Measurements from ENCODE around the gene ASB11. TPM values are rescaled to one million over a fixed set of nuclear protein-coding genes. Genes with fewer than 3 reads are reported as not detected.
A peak's percentile ranks its signal among the peaks of the same experiment; 100 is the strongest.

Gene ASB11
- total RNA-seq, 5 donors from 2014 or later (not counting 1 experiment from before 2014, with no cell fraction given) = not detected

DNA sequence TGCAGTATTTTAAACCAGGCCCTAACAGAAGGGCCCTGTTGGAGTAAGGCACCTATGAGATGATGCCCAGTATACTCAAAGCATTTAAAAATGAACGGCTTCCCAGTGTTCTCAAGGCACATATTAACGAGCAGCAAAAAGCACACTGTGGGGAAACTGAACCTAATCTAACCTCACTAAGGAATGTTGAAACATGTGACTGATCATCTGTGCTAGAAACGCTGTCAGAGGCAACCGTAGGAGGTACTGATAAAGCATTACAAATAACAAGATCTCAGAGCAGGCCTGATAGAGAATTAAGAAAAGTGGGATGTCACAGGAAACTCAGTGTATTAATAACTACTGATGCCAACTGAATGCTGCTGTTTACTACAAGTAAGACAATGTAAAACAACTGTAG, 69.5 kb downstream of the ASB11 start:
- H3K9me3 ChIP-seq = no peaks in the 10 kb centered on the region
- Mint-ChIP-seq H3K27ac (no peak overlapping the region), H3K27me3 (peaks cover 0 to 3% of the 10 kb centered on the region in 2 donors), H3K36me3 (no peaks in the 10 kb centered on the region), H3K9me3 (no peaks in the 10 kb centered on the region), H3K4me1 (peaks cover 0 to 2% (median 0%) of the 10 kb centered on the region in 3 donors), H3K4me3 (no peak overlapping the region)
- no peak for DNase-seq
- H3K4me3 ChIP-seq (ENCODE audit: control insufficient read depth in 1 of 2, extremely low read depth in 1 of 2, low read length in 1 of 2) = no peak overlapping the region
- POLR2A ChIA-PET = no interaction called here
- H3K36me3 ChIP-seq (ENCODE audit: control insufficient read depth in 2 of 2, extremely low read depth in 1 of 2, insufficient read depth in 1 of 2, low read length in 1 of 2) = no peaks in the 10 kb centered on the region
- WGBS (ENCODE audit: insufficient coverage) = no CpG with 5 or more reads among the region's 4 CpGs
- ATAC-seq (replicated peaks in 1 of 4) = no peak
- H3K4me1 ChIP-seq (ENCODE audit: control insufficient read depth in 1 of 2, extremely low read depth in 1 of 2, insufficient read depth in 2 of 2, low read length in 2 of 2) = no peaks in the 10 kb centered on the region
- CTCF ChIA-PET = no interaction called here
- H3K27ac ChIP-seq (ENCODE audit: low read length) = no peak overlapping the region
- no peaks in the 10 kb centered on the region for H3K27me3 ChIP-seq (replicated peaks in 1 of 2; ENCODE audit: control insufficient read depth in 2 of 2, extremely low read depth in 1 of 2, insufficient read depth in 2 of 2, low read length in 1 of 2)

DNA sequence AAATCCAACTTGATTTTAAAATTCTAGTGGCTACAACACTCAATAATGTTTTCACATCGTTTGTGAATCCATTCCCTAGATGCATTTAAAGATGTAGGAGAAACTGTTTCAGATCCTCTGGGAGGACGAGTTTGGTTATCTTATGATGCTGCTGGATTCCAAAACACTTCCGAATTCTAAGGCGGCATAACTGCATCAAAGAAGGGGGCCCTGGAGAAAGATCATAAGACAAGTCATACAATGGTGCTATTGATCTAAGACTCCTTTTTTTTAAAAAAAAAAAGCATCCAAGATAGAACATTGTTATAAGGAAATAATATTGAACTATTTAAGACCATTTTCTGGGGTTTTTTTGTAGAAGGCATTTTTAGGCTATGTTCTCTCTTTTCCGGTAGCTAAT, 71.0 kb downstream of the ASB11 start:
- no peak for DNase-seq
- WGBS (ENCODE audit: insufficient coverage) = no CpG with 5 or more reads among the region's 5 CpGs
- Mint-ChIP-seq H3K36me3 (no peaks in the 10 kb centered on the region), H3K4me3 (no peak overlapping the region), H3K27ac (no peak overlapping the region), H3K27me3 (peaks cover 0 to 3% of the 10 kb centered on the region in 2 donors), H3K4me1 (peaks cover 0 to 2% (median 0%) of the 10 kb centered on the region in 3 donors), H3K9me3 (no peaks in the 10 kb centered on the region)
- Histone ChIP-seq H3K4me1 (ENCODE audit: control insufficient read depth in 1 of 2, extremely low read depth in 1 of 2, insufficient read depth in 2 of 2, low read length in 2 of 2) (no peaks in the 10 kb centered on the region), H3K4me3 (ENCODE audit: control insufficient read depth in 1 of 2, extremely low read depth in 1 of 2, low read length in 1 of 2) (no peak overlapping the region), H3K36me3 (ENCODE audit: control insufficient read depth in 2 of 2, extremely low read depth in 1 of 2, insufficient read depth in 1 of 2, low read length in 1 of 2) (no peaks in the 10 kb centered on the region), H3K27me3 (replicated peaks in 1 of 2; ENCODE audit: control insufficient read depth in 2 of 2, extremely low read depth in 1 of 2, insufficient read depth in 2 of 2, low read length in 1 of 2) (no peaks in the 10 kb centered on the region), H3K27ac (ENCODE audit: low read length) (no peak overlapping the region), H3K9me3 (no peaks in the 10 kb centered on the region)
- no peak for ATAC-seq (replicated peaks in 1 of 4)
- ChIA-PET POLR2A (no interaction called here), CTCF (interaction anchor here (0.6 to 0.9 kb wide), 4 partner anchors 16 to 1205 kb away, joined by 4 to 5 read pairs (median 4); no protein-coding TSS in a partner anchor)

GRCh38 chrX:15242899-15243555, 72.4 kb downstream of the ASB11 start:
- peaks cover 0 to 3% of the 10 kb centered on the region in 2 donors for H3K27me3 Mint-ChIP-seq
- H3K36me3 Mint-ChIP-seq = no peaks in the 10 kb centered on the region
- ChIA-PET POLR2A (no interaction called here), CTCF (interaction anchor here (0.6 to 1.5 kb wide), 9 partner anchors 9 to 1551 kb away, joined by 3 to 10 read pairs (median 5); no protein-coding TSS in a partner anchor)
- Histone ChIP-seq H3K27me3 (replicated peaks in 1 of 2; ENCODE audit: control insufficient read depth in 2 of 2, extremely low read depth in 1 of 2, insufficient read depth in 2 of 2, low read length in 1 of 2) (no peaks in the 10 kb centered on the region), H3K4me3 (ENCODE audit: control insufficient read depth in 1 of 2, extremely low read depth in 1 of 2, low read length in 1 of 2) (no peak overlapping the region), H3K4me1 (ENCODE audit: control insufficient read depth in 1 of 2, extremely low read depth in 1 of 2, insufficient read depth in 2 of 2, low read length in 2 of 2) (no peaks in the 10 kb centered on the region), H3K9me3 (no peaks in the 10 kb centered on the region), H3K27ac (ENCODE audit: low read length) (no peak overlapping the region), H3K36me3 (ENCODE audit: control insufficient read depth in 2 of 2, extremely low read depth in 1 of 2, insufficient read depth in 1 of 2, low read length in 1 of 2) (no peaks in the 10 kb centered on the region)
- H3K4me3 Mint-ChIP-seq = no peak overlapping the region
- DNase-seq = peak in 26 of 35 experiments; percentile 0 to 70 (median 16)
- peaks cover 0 to 2% (median 0%) of the 10 kb centered on the region in 3 donors for H3K4me1 Mint-ChIP-seq
- no peaks in the 10 kb centered on the region for H3K9me3 Mint-ChIP-seq
- no CpG with 5 or more reads among the region's 5 CpGs for WGBS (ENCODE audit: insufficient coverage)
- H3K27ac Mint-ChIP-seq = no peak overlapping the region
- ATAC-seq (replicated peaks in 1 of 4) = no peak

DNA sequence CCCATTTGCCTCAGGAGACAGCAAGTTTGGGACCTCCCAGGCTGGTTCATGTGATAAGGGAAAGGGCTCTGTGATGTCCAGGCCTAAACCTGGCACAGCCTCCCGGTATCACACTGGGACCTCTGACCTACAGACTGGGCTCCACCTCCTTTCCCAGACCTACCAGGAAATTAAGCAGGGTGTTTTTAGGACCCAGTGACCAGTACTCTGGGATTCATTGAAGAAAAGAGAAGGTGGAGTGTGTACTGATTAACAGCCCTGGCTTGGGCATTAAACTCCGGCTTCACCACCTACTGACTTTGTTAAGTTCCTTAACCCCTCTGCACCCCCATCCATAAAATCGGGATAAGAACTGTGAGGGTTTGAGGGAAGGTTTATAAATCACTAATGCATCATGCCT, 74.1 kb downstream of the ASB11 start:
- Histone ChIP-seq H3K4me3 (ENCODE audit: control insufficient read depth in 1 of 2, extremely low read depth in 1 of 2, low read length in 1 of 2) (no peak overlapping the region), H3K27ac (ENCODE audit: low read length) (no peak overlapping the region), H3K27me3 (replicated peaks in 1 of 2; ENCODE audit: control insufficient read depth in 2 of 2, extremely low read depth in 1 of 2, insufficient read depth in 2 of 2, low read length in 1 of 2) (no peaks in the 10 kb centered on the region), H3K9me3 (no peaks in the 10 kb centered on the region), H3K36me3 (ENCODE audit: control insufficient read depth in 2 of 2, extremely low read depth in 1 of 2, insufficient read depth in 1 of 2, low read length in 1 of 2) (no peaks in the 10 kb centered on the region), H3K4me1 (ENCODE audit: control insufficient read depth in 1 of 2, extremely low read depth in 1 of 2, insufficient read depth in 2 of 2, low read length in 2 of 2) (no peaks in the 10 kb centered on the region)
- Mint-ChIP-seq H3K4me3 (no peak overlapping the region), H3K36me3 (no peaks in the 10 kb centered on the region), H3K9me3 (no peaks in the 10 kb centered on the region), H3K27ac (no peak overlapping the region), H3K27me3 (peaks cover 0 to 3% of the 10 kb centered on the region in 2 donors), H3K4me1 (no peaks in the 10 kb centered on the region)
- POLR2A ChIA-PET = no interaction called here
- CTCF ChIA-PET = no interaction called here
- ATAC-seq (replicated peaks in 1 of 4) (no peak), DNase-seq (no peak)
- no CpG with 5 or more reads among the region's 3 CpGs for WGBS (ENCODE audit: insufficient coverage)

GRCh38 chrX:15240414-15240813, 75.0 kb downstream of the ASB11 start:
- Mint-ChIP-seq H3K27ac (no peak overlapping the region), H3K9me3 (no peaks in the 10 kb centered on the region)

GRCh38 chrX:15236146-15236545, 79.3 kb downstream of the ASB11 start:
- no peaks in the 10 kb centered on the region for H3K27me3 ChIP-seq (replicated peaks in 1 of 2; ENCODE audit: control insufficient read depth in 2 of 2, extremely low read depth in 1 of 2, insufficient read depth in 2 of 2, low read length in 1 of 2)
- Mint-ChIP-seq H3K9me3 (no peaks in the 10 kb centered on the region), H3K4me3 (no peak overlapping the region), H3K36me3 (no peaks in the 10 kb centered on the region), H3K27ac (no peak overlapping the region), H3K27me3 (no peaks in the 10 kb centered on the region), H3K4me1 (no peaks in the 10 kb centered on the region)
- H3K36me3 ChIP-seq (ENCODE audit: control insufficient read depth in 2 of 2, extremely low read depth in 1 of 2, insufficient read depth in 1 of 2, low read length in 1 of 2) = no peaks in the 10 kb centered on the region
- no peaks in the 10 kb centered on the region for H3K9me3 ChIP-seq
- no peak overlapping the region for H3K27ac ChIP-seq (ENCODE audit: low read length)
- DNase-seq (no peak), ATAC-seq (replicated peaks in 1 of 4) (no peak)
- CTCF ChIA-PET = no interaction called here
- WGBS (ENCODE audit: insufficient coverage) = no CpG with 5 or more reads among the region's 3 CpGs
- no peaks in the 10 kb centered on the region for H3K4me1 ChIP-seq (ENCODE audit: control insufficient read depth in 1 of 2, extremely low read depth in 1 of 2, insufficient read depth in 2 of 2, low read length in 2 of 2)
- H3K4me3 ChIP-seq (ENCODE audit: control insufficient read depth in 1 of 2, extremely low read depth in 1 of 2, low read length in 1 of 2) = no peak overlapping the region
- POLR2A ChIA-PET = no interaction called here

More at GRCh38 chrX:15240414-15240813, 75.0 kb downstream of the ASB11 start:
- Histone ChIP-seq H3K27ac (ENCODE audit: low read length) (no peak overlapping the region), H3K27me3 (replicated peaks in 1 of 2; ENCODE audit: control insufficient read depth in 2 of 2, extremely low read depth in 1 of 2, insufficient read depth in 2 of 2, low read length in 1 of 2) (no peaks in the 10 kb centered on the region), H3K36me3 (ENCODE audit: control insufficient read depth in 2 of 2, extremely low read depth in 1 of 2, insufficient read depth in 1 of 2, low read length in 1 of 2) (no peaks in the 10 kb centered on the region), H3K4me3 (ENCODE audit: control insufficient read depth in 1 of 2, extremely low read depth in 1 of 2, low read length in 1 of 2) (no peak overlapping the region), H3K4me1 (ENCODE audit: control insufficient read depth in 1 of 2, extremely low read depth in 1 of 2, insufficient read depth in 2 of 2, low read length in 2 of 2) (no peaks in the 10 kb centered on the region), H3K9me3 (no peaks in the 10 kb centered on the region)
- CTCF ChIA-PET = interaction anchor here in 1 of 2 donors (0.6 kb wide), 1 partner anchor 1142 kb away, joined by 3 read pairs; no protein-coding TSS in a partner anchor
- H3K27me3 Mint-ChIP-seq = peaks cover 0 to 3% of the 10 kb centered on the region in 2 donors
- H3K4me1 Mint-ChIP-seq = no peaks in the 10 kb centered on the region
- no peaks in the 10 kb centered on the region for H3K36me3 Mint-ChIP-seq
- ATAC-seq (replicated peaks in 1 of 4) (no peak), DNase-seq (no peak)
- POLR2A ChIA-PET = interaction anchor here in 1 of 2 donors (0.6 kb wide), 1 partner anchor 1518 kb away, joined by 3 read pairs; no protein-coding TSS in a partner anchor
- 100% methylated on average over 1 of the region's 5 CpGs for WGBS (ENCODE audit: insufficient coverage)
- H3K4me3 Mint-ChIP-seq = no peak overlapping the region
